Lung (tissue), 12 donors: ENCODE results near the gene GBF1. TPM values are rescaled to one million over a fixed set of nuclear protein-coding genes. Genes with fewer than 3 reads are reported as not detected.

ENCODE experiments used
- ATAC-seq: fragments of 200-7000 bp; cut with Tn5 transposase; one replicate; pipeline ENCODE4 v1.9.1; 2020; ENCODE audit warnings: moderate number of reproducible peaks; ENCODE audit not compliant: insufficient read depth, low FRiP score
- DNase-seq, 3 donors: peaks; one replicate each; pipeline ENCODE4 v3.0.0-alpha.2; 2013 to 2017
- H3K27ac ChIP-seq, 2 donors: one replicate each; pipeline ENCODE4 v1.5.1; 2013; ENCODE audit warnings: mild to moderate bottlenecking in 2 of 2, moderate library complexity in 2 of 2, control low read depth in 1 of 2, inconsistent platforms in 1 of 2, low read depth in 1 of 2, low read length in 1 of 2
- H3K27me3 ChIP-seq, 3 donors: one replicate each; pipeline ENCODE4 v1.5.1; 2013; ENCODE audit warnings: low read length in 2 of 3; ENCODE audit not compliant: control insufficient read depth in 3 of 3, insufficient read depth in 3 of 3
- H3K36me3 ChIP-seq, 4 donors: one replicate each; pipeline ENCODE4 v1.5.1; 2013; ENCODE audit warnings: low read length in 4 of 4, mild to moderate bottlenecking in 1 of 4, moderate library complexity in 1 of 4; ENCODE audit not compliant: control insufficient read depth in 4 of 4, insufficient read depth in 4 of 4
- H3K4me1 ChIP-seq, 5 donors: one replicate each; pipeline ENCODE4 v1.5.1; 2013; ENCODE audit warnings: low read length in 5 of 5, mild to moderate bottlenecking in 2 of 5, moderate library complexity in 1 of 5; ENCODE audit not compliant: control insufficient read depth in 5 of 5, insufficient read depth in 5 of 5
- H3K4me3 ChIP-seq: one replicate; pipeline ENCODE4 v1.5.1; 2013; ENCODE audit warnings: mild to moderate bottlenecking, control low read depth, moderate library complexity
- H3K9ac ChIP-seq, 2 donors: one replicate each; pipeline ENCODE4 v1.5.1; 2013; ENCODE audit warnings: low read length in 2 of 2, control low read depth in 1 of 2; ENCODE audit not compliant: insufficient read depth in 1 of 2
- H3K9me3 ChIP-seq, 4 donors: one replicate each; pipeline ENCODE4 v1.5.1; 2013; ENCODE audit warnings: low read length in 3 of 4, mild to moderate bottlenecking in 1 of 4, moderate library complexity in 1 of 4; ENCODE audit not compliant: control insufficient read depth in 4 of 4, insufficient read depth in 3 of 4
- WGBS, 2 donors: extraction: QIAGEN DNeasy Blood & Tissue Kit; methylation state at CpG; one replicate each; pipeline ENCODE4 v1.1.7; 2013; 5-methylcytosine and 5-hydroxymethylcytosine counted together
- polyA plus RNA-seq, 2 donors: library from polyadenylated mRNA; stranded (reverse); fragments of 200-250 nt; gene quantifications; one replicate each; pipeline ENCODE4 v1.2.1, GENCODE V29; 2013
- total RNA-seq, 2 donors: library from RNA; depleted of rRNA in 1 of 2; stranded (reverse); fragments of >200 nt in 1 of 2; gene quantifications; one replicate each; pipeline ENCODE4 v1.2.1, GENCODE V29; 2014 to 2021
- TF ChIP-seq, protein P1 (sequence below): IDR thresholded peaks from 2 replicates; pipeline ENCODE4 v1.5.1; 2012; ENCODE audit warnings: mild to moderate bottlenecking; ENCODE audit errors: control extremely low read depth, extremely low read depth
- donor health status: control.
- donor health status: control.
- donor health status: Bipolar disorder and iron deficiency.
- donor health status: healthy.
- donor health status: DM: yes; HTN: yes; CAD: no.

GBF1 gene
- total and polyA plus RNA-seq, 4 donors, result 11.6 to 48.5 (median 25.4) TPM

DNA sequence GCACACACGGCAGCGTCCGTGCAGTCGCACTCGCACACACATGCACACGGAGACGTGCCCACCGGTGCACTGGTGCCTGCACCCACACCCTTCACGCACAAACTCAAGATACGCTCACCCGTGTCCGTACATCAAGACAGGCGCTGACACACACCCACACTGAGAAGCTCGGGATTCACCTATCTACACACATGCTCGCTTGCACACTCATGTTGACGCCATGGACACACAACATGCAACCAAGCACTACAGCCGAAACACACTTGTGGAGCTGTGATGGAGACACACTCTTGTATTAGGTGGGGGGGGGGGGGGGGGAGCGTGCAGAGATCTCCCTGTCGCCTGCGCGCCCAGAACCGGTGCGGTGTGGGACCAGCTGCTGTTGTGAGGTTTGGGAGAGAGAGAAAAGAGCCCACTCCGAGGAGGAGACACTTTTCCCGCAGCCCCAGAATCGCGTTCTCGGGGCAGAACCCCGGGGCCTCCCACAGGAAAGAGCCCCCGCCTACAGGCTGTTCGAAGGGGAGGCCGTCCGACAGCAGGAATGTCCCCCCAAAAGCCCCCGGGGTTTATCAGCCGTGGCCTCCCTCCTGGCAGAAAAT is 149.6 kb downstream of the GBF1 start:
- peaks cover 0 to 9% (median 9%) of the 10 kb centered on the region in 3 donors for H3K27me3 ChIP-seq

DNA sequence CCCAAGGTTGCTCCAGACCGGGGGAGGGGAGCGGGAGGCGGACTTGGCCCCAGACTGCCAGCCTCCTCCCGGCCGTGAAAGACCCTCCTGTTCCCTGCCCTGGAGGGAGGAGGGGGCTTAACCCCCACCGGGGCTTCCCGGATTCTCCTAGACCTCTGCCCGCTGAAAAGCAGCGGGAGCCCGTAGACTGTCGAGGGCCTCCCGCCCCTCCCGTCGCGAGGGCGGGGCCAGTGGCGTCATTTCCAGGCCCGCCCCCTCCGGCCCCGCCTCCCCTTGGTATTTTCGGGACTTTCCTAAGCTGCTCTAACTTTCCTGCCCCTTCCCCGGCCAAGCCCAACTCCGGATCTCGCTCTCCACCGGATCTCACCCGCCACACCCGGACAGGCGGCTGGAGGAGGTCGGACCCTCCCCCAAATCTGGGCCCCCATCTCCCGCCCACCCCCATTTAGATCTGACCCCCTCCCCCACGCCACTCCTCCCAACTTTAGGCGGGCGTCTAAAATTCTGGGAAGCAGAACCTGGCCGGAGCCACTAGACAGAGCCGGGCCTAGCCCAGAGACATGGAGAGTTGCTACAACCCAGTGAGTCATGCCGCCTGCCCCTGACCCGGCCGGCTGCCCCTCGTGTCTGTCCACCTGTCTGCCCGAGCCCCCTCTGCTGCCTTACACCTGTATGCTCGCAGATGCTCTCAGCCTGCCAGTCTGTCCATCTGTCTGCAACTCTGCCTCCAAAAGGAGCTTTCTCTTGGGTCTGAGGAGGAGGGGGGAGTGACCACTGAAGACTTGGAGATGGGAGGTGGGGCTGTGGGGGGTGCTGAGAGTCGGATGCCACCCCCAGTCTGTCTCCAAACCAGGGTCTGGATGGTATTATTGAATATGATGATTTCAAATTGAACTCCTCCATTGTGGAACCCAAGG is 150.3 kb downstream of the GBF1 start, which contains the start of gene NFKB2:
Gene NFKB2 (plus strand): TSS at position 306 of the 917 bp plus-strand sequence. CDS start 255 bp downstream, at position 561.
- H3K9me3 ChIP-seq, result no peaks in the 10 kb centered on the region
- DNase-seq, result peak; percentile 94 to 95 (median 94)

More for the DNA sequence above, 149.6 kb downstream of the GBF1 start:
- TF ChIP-seq, protein P1, sequence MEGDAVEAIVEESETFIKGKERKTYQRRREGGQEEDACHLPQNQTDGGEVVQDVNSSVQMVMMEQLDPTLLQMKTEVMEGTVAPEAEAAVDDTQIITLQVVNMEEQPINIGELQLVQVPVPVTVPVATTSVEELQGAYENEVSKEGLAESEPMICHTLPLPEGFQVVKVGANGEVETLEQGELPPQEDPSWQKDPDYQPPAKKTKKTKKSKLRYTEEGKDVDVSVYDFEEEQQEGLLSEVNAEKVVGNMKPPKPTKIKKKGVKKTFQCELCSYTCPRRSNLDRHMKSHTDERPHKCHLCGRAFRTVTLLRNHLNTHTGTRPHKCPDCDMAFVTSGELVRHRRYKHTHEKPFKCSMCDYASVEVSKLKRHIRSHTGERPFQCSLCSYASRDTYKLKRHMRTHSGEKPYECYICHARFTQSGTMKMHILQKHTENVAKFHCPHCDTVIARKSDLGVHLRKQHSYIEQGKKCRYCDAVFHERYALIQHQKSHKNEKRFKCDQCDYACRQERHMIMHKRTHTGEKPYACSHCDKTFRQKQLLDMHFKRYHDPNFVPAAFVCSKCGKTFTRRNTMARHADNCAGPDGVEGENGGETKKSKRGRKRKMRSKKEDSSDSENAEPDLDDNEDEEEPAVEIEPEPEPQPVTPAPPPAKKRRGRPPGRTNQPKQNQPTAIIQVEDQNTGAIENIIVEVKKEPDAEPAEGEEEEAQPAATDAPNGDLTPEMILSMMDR, result no peak
- Histone ChIP-seq H3K4me1 (peaks cover 0 to 18% (median 14%) of the 10 kb centered on the region in 5 donors), H3K9me3 (no peaks in the 10 kb centered on the region), H3K27ac (peak overlapping the region; percentile 94 to 99), H3K9ac (peak overlapping the region; percentile 71 to 76), H3K4me3 (peak overlapping the region; percentile 56), H3K36me3 (peaks cover 0 to 11% (median 0%) of the 10 kb centered on the region in 4 donors)
- peak in 2 of 3 donors; percentile 58 to 63 for DNase-seq
- 0% methylated on average over 33 to 35 of the region's 35 CpGs for WGBS, 2 donors
- ATAC-seq, result no peak

DNA sequence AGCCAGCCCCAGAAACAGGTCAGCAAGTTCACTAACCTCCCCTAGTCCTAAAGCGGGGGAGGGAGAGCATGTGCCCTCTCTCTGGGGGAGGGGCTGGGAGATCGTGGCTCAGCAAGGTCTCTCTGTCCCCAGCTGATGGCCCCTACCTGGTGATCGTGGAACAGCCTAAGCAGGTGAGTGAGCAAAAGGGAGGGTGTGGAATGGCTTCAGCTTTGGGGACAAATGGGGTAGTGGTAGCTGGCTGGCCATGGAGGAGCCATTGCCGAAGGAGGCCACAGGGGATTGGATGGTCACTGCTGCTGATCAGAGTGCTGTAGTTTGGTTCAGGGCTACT is 151.0 kb downstream of the GBF1 start:
- ATAC-seq (no peak), DNase-seq (no peak)
- H3K27me3 ChIP-seq, result peaks cover 0 to 5% (median 0%) of the 10 kb centered on the region in 3 donors
- 58 to 64% methylated on average over 4 of the region's 4 CpGs for WGBS, 2 donors
- TF ChIP-seq, protein P1, result no peak
- no peaks in the 10 kb centered on the region for H3K9me3 ChIP-seq
- peaks cover 0 to 19% (median 14%) of the 10 kb centered on the region in 5 donors for H3K4me1 ChIP-seq
- peaks cover 0 to 20% (median 1%) of the 10 kb centered on the region in 4 donors for H3K36me3 ChIP-seq
- peak overlapping the region in 1 of 2 donors; percentile 99 for H3K27ac ChIP-seq
- peak overlapping the region in 1 of 2 donors; percentile 50 for H3K9ac ChIP-seq
- H3K4me3 ChIP-seq, result peak overlapping the region; percentile 78

More for the DNA sequence above, 150.3 kb downstream of the GBF1 start, which contains the start of gene NFKB2:
- TF ChIP-seq, protein P1, result no peak
- Histone ChIP-seq H3K9ac (peak within 1 kb of the TSS; percentile 71 to 76), H3K4me1 (peaks cover 0 to 19% (median 14%) of the 10 kb centered on the region in 5 donors), H3K36me3 (peaks cover 0 to 13% (median 0%) of the 10 kb centered on the region in 4 donors), H3K4me3 (peak within 1 kb of the TSS; percentile 78), H3K27ac (peak within 1 kb of the TSS; percentile 94 to 99), H3K27me3 (peaks cover 0 to 8% (median 3%) of the 10 kb centered on the region in 3 donors)
- 1% methylated on average over 41 to 42 of the region's 42 CpGs for WGBS, 2 donors
- ATAC-seq, result peak; percentile 75
